Hepatocyte (in vitro differentiated cells): ENCODE data around the gene EME1. TPM values are rescaled to one million over a fixed set of nuclear protein-coding genes. Genes with fewer than 3 reads are reported as not detected.
"Not testable (repeated sequence)": the region's sequence is repeated elsewhere in the genome, so short reads cannot be mapped to it uniquely, and the experiment has no call there.

Experiments
- DNase-seq: peaks from one replicate; pipeline ENCODE4 v3.0.0-alpha.2; 2016; ENCODE audit warnings: low spot score
- H2AFZ ChIP-seq: fragments of 200-600 bp; sonication (generic); 2 replicates; pipeline ENCODE4 v1.6.0; 2016; ENCODE audit warnings: antibody characterized with exemption, mild to moderate bottlenecking
- H3K27ac ChIP-seq: fragments of 200-600 bp; sonication (generic); 2 replicates; pipeline ENCODE4 v1.5.1; 2016; ENCODE audit warnings: mild to moderate bottlenecking
- H3K27me3 ChIP-seq: fragments of 200-600 bp; sonication (generic); 2 replicates; pipeline ENCODE4 v1.6.1; 2016
- H3K36me3 ChIP-seq: fragments of 200-600 bp; sonication (generic); replicated peaks from 2 replicates; pipeline ENCODE4 v1.5.1; 2016; ENCODE audit warnings: low read depth; ENCODE audit not compliant: insufficient read depth
- H3K4me1 ChIP-seq: fragments of 200-600 bp; sonication (generic); 2 replicates; pipeline ENCODE4 v1.5.1; 2016; ENCODE audit warnings: mild to moderate bottlenecking, moderate library complexity; ENCODE audit not compliant: insufficient read depth
- H3K4me2 ChIP-seq: fragments of 200-600 bp; sonication (generic); 2 replicates; pipeline ENCODE4 v1.6.0; 2016
- H3K4me3 ChIP-seq: fragments of 200-600 bp; sonication (generic); 2 replicates; pipeline ENCODE4 v1.5.1; 2016; ENCODE audit warnings: mild to moderate bottlenecking
- H3K79me2 ChIP-seq: fragments of 200-600 bp; sonication (generic); 2 replicates; pipeline ENCODE4 v1.6.0; 2017; ENCODE audit warnings: mild to moderate bottlenecking
- H3K9me2 ChIP-seq: fragments of 200-600 bp; sonication (generic); replicated peaks from 2 replicates; pipeline ENCODE4 v1.6.0; 2017; ENCODE audit warnings: mild to moderate bottlenecking; ENCODE audit not compliant: insufficient read depth
- H3K9me3 ChIP-seq: fragments of 200-600 bp; sonication (generic); 2 replicates; pipeline ENCODE4 v1.5.1; 2016; ENCODE audit warnings: low read depth, mild to moderate bottlenecking
- H4K20me1 ChIP-seq: fragments of 200-600 bp; sonication (generic); 2 replicates; pipeline ENCODE4 v1.6.0; 2016; ENCODE audit warnings: mild to moderate bottlenecking; ENCODE audit not compliant: insufficient read depth, poor library complexity, severe bottlenecking
- CTCF ChIP-seq: fragments of 200-600 bp; sonication (generic); IDR thresholded peaks from 2 replicates; pipeline ENCODE4 v1.5.1; 2016; ENCODE audit warnings: antibody characterized with exemption, mild to moderate bottlenecking; ENCODE audit not compliant: poor library complexity
- EZH2 ChIP-seq: fragments of 200-600 bp; sonication (generic); IDR thresholded peaks from 2 replicates; pipeline ENCODE4 v1.6.1; 2016; ENCODE audit warnings: antibody characterized with exemption, mild to moderate bottlenecking, borderline replicate concordance
- EZH2phosphoT487 ChIP-seq: fragments of 200-600 bp; sonication (generic); IDR thresholded peaks from one replicate; pipeline ENCODE4 v1.6.1; 2018; ENCODE audit warnings: antibody characterized with exemption, mild to moderate bottlenecking, low read depth, moderate library complexity; ENCODE audit not compliant: unreplicated experiment, severe bottlenecking
- WGBS: methylation state at CpG from one replicate; pipeline ENCODE4 v1.1.6; 2016; ENCODE audit warnings: low lambda C conversion rate; ENCODE audit errors: missing lambda C conversion rate; 5-methylcytosine and 5-hydroxymethylcytosine counted together
- polyA plus RNA-seq: library from polyadenylated mRNA; unstranded; fragments of >200 nt; fragmentation: Nextera tagmentation; extraction: Ambion mirVana; gene quantifications from 2 replicates; pipeline ENCODE4 v1.2.1, GENCODE V29; 2016
- total RNA-seq: library from RNA; depleted of rRNA; stranded (reverse); fragments of >200 nt; gene quantifications from 2 replicates; pipeline ENCODE4 v1.2.3, GENCODE V29; 2014

The EME1 gene
- total and polyA plus RNA-seq, 2 experiments from 2014 or later, result 2.1 to 5.1 TPM

GRCh38 chr17:50407921-50408320 is 34.9 kb downstream of the EME1 start:
- Histone ChIP-seq H3K79me2 (no peaks in the 10 kb centered on the region), H4K20me1 (no peaks in the 10 kb centered on the region), H3K4me2 (no peak overlapping the region), H3K36me3 (no peaks in the 10 kb centered on the region), H3K4me3 (no peak overlapping the region), H3K4me1 (no peaks in the 10 kb centered on the region), H3K9me2 (no peaks in the 10 kb centered on the region), H3K27ac (no peak overlapping the region), H2AFZ (no peak overlapping the region), H3K9me3 (no peaks in the 10 kb centered on the region), H3K27me3 (peaks cover 3% of the 10 kb centered on the region)
- WGBS, result 91% methylated on average over 4 of the region's 4 CpGs
- no peak for DNase-seq
- no peak for TF ChIP-seq EZH2
- TF ChIP-seq CTCF, result no peak
- no peak for TF ChIP-seq EZH2phosphoT487

DNA sequence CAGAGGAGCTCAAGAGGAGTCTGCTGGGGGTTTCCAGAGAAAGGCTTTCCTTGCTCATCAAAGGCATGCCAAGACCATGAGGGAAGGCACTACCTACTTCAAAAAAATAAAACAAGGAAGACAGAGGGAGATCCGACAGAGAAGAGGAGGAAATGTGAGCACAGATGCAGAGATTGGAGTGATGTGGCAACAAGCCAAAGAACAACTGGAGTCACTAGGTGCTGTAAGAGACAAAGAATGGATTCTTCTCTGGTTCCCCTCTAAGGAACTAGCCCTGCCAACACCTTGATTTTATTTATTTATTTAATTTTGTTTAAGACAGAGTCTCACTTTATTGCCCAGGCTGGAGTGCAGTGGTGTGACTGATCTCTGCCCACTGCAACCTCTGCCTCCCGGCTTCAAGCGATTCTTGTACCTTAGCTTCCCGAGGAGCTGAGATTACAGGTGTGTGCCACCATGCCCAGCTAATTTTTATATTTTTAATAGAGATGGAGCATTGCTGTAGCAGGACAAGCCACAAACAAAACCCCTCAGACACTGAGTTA is 39.2 kb downstream of the EME1 start:
- Histone ChIP-seq H3K4me2 (no peak overlapping the region), H3K27ac (no peak overlapping the region), H3K36me3 (no peaks in the 10 kb centered on the region), H3K27me3 (no peaks in the 10 kb centered on the region), H4K20me1 (no peaks in the 10 kb centered on the region), H3K9me2 (no peaks in the 10 kb centered on the region), H3K9me3 (no peaks in the 10 kb centered on the region), H3K4me3 (no peak overlapping the region), H3K79me2 (no peaks in the 10 kb centered on the region), H2AFZ (no peak overlapping the region), H3K4me1 (no peaks in the 10 kb centered on the region)
- WGBS, result 93% methylated on average over 4 of the region's 4 CpGs
- no peak for DNase-seq
- no peak for TF ChIP-seq EZH2

DNA sequence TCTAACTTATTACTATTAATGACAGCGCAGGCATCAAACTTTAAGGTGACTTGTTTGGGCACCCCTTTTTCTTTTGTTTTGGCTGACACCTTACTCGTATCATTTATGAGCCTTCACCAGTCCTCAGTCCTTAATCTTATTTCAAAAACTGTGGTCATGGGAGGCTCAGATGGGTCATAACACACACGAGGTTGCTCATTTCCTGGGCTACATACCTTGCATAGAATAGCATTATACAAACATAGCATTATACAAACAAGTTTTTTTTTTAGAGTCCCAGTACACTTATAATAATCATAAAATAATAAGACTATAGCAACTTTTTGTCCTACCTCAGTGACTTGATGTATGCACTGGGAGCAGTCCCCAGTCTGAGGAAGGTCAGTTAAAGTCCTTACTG is 41.8 kb downstream of the EME1 start:
- Histone ChIP-seq H3K4me2 (no peak overlapping the region), H3K4me1 (no peaks in the 10 kb centered on the region), H3K9me3 (no peaks in the 10 kb centered on the region), H2AFZ (no peak overlapping the region), H3K36me3 (no peaks in the 10 kb centered on the region), H4K20me1 (no peaks in the 10 kb centered on the region), H3K9me2 (no peaks in the 10 kb centered on the region), H3K27ac (no peak overlapping the region), H3K4me3 (no peak overlapping the region), H3K79me2 (no peaks in the 10 kb centered on the region), H3K27me3 (no peaks in the 10 kb centered on the region)
- DNase-seq, result no peak
- no peak for TF ChIP-seq CTCF
- TF ChIP-seq EZH2phosphoT487, result no peak
- no peak for TF ChIP-seq EZH2
- WGBS, result 75% methylated on average over 3 of the region's 3 CpGs

DNA sequence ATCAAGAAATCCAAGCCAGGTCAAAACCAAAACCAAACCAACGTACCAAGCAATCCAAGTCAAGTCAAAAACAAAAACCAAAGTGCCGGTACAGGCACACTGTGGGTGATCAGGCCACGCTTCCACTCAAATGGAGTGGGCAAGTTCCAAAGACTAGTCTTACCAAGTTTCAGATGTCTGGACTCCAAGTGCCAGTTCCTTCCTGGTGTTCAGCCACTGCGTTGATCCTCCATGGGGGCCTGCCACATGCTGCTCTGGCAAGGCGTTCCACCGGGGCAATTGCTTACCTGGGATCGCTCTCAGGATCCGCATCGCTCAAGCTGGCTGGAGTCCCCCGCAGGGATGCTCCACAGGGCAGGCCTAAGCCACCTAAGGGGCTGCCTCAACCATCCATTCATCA is 46.5 kb downstream of the EME1 start:
- H3K4me1 ChIP-seq, H3K27me3 ChIP-seq, H3K36me3 ChIP-seq, H3K9me2 ChIP-seq, H3K4me2 ChIP-seq, H3K79me2 ChIP-seq, H3K27ac ChIP-seq, H4K20me1 ChIP-seq, H3K4me3 ChIP-seq, DNase-seq, H3K9me3 ChIP-seq, H2AFZ ChIP-seq: not testable (repeated sequence)
- 96% methylated on average over 10 of the region's 10 CpGs for WGBS
